GM12878 (cell line): ENCODE measurements around the gene WNT3A. TPM values are rescaled to one million over a fixed set of nuclear protein-coding genes. Genes with fewer than 3 reads are reported as not detected.

ENCODE experiments used
- ATAC-seq: fragments of 200-7000 bp; cut with Tn5 transposase; 3 replicates; pipeline ENCODE4 v1.9.1; 2020; ENCODE audit warnings: mild to moderate bottlenecking, moderate library complexity
- BruUV-seq: library from RNA; stranded (reverse); fragments of 400-500 nt; replicated peaks from 2 replicates; lab custom pipeline; 2021; lab: Mats Ljungman, UMichigan
- CTCF ChIA-PET: fragments of 300-600 bp; sonication (Branson Sonifier 250); formaldehyde crosslinking; extraction: SDS; loops from one replicate; lab custom pipeline; 2021; ENCODE audit warnings: inconsistent platforms; lab: Yijun Ruan, JAX
- POLR2A ChIA-PET: fragments of 350-600 bp; formaldehyde crosslinking; extraction: SDS; loops from one replicate; lab custom pipeline; 2021; ENCODE audit warnings: inconsistent platforms; lab: Charles Lee
- RAD21 ChIA-PET: fragments of 300-600 bp; sonication (Branson Sonifier 250); formaldehyde crosslinking; loops from one replicate; lab custom pipeline; 2023; ENCODE audit warnings: antibody characterized with exemption; ENCODE audit not compliant: unreplicated experiment; lab: Charles Lee
- SMC1A ChIA-PET: fragments of 300-600 bp; sonication (Branson Sonifier 250); formaldehyde crosslinking; loops from one replicate; lab custom pipeline; 2023; ENCODE audit not compliant: unreplicated experiment, uncharacterized antibody; lab: Charles Lee
- DNase-seq: peaks from one replicate; pipeline ENCODE4 v3.0.0-alpha.2; 2011; ENCODE audit warnings: low read depth, low spot score
- FAIRE-seq: peaks from 3 replicates; lab custom pipeline; 2011; peaks lifted over from hg19 to GRCh38; lab: Jason Lieb, UNC
- H2AFZ ChIP-seq: 2 replicates; pipeline ENCODE4 v1.6.0; 2011; ENCODE audit warnings: low read depth, low read length, control low read depth; ENCODE audit not compliant: control insufficient read depth
- H3K27ac ChIP-seq: 2 replicates; pipeline ENCODE4 v1.5.1; 2011; ENCODE audit warnings: control low read depth; ENCODE audit not compliant: control insufficient read depth, insufficient read depth
- H3K27me3 ChIP-seq, 2 experiments: replicated peaks in 1 of 2; 2 replicates each; pipeline versions ENCODE4 v1.6.0 to v1.6.1; 2011; ENCODE audit warnings: low read length in 1 of 2; ENCODE audit not compliant: control insufficient read depth in 2 of 2, insufficient read depth in 2 of 2
- H3K36me3 ChIP-seq, 2 experiments: 2 replicates each; pipeline ENCODE4 v1.5.1; 2011; ENCODE audit warnings: low read length in 1 of 2; ENCODE audit not compliant: control insufficient read depth in 2 of 2, insufficient read depth in 2 of 2
- H3K4me1 ChIP-seq: 2 replicates; pipeline ENCODE4 v1.6.1; 2011; ENCODE audit warnings: mild to moderate bottlenecking, low read length, moderate library complexity, mixed read lengths; ENCODE audit not compliant: control insufficient read depth, insufficient read depth
- H3K4me2 ChIP-seq: 2 replicates; pipeline ENCODE4 v1.6.0; 2011; ENCODE audit warnings: control low read depth; ENCODE audit not compliant: control insufficient read depth, insufficient read depth
- H3K4me3 ChIP-seq: fragments of 200-600 bp; sonication (generic); 2 replicates; pipeline ENCODE4 v1.5.1; 2016
- H3K79me2 ChIP-seq: 2 replicates; pipeline ENCODE4 v1.6.0; 2011; ENCODE audit warnings: low read length; ENCODE audit not compliant: control insufficient read depth, insufficient read depth
- H3K9ac ChIP-seq: 2 replicates; pipeline ENCODE4 v1.8.0; 2011; ENCODE audit warnings: low read length, control low read depth, mixed read lengths; ENCODE audit not compliant: control insufficient read depth, insufficient read depth
- H3K9me3 ChIP-seq: replicated peaks from 3 replicates; pipeline ENCODE4 v1.5.1; 2011; ENCODE audit warnings: mild to moderate bottlenecking, low read length; ENCODE audit not compliant: control insufficient read depth, insufficient read depth
- H4K20me1 ChIP-seq: 2 replicates; pipeline ENCODE4 v1.6.0; 2011; ENCODE audit not compliant: control insufficient read depth, insufficient read depth
- BHLHE40 ChIP-seq, 2 experiments: fragments of 450-650 bp in 1 of 2; IDR thresholded peaks; 2 replicates each; pipeline ENCODE4 v1.6.1; 2011 to 2017; ENCODE audit warnings: low read depth in 2 of 2, borderline replicate concordance in 1 of 2, improper control_type of control experiment in 1 of 2, low read length in 1 of 2, mild to moderate bottlenecking in 1 of 2
- BMI1 ChIP-seq: fragments of 450-650 bp; IDR thresholded peaks from 2 replicates; pipeline ENCODE4 v1.6.1; 2016; ENCODE audit warnings: mild to moderate bottlenecking, moderate library complexity, borderline replicate concordance
- CHD4 ChIP-seq: fragments of 200-600 bp; sonication (generic); IDR thresholded peaks from 2 replicates; pipeline ENCODE4 v1.6.1; 2016; ENCODE audit warnings: mild to moderate bottlenecking
- CTCF ChIP-seq, 3 experiments: IDR thresholded peaks in 2 of 3; conservative IDR thresholded peaks in 1 of 3; 2 replicates each; pipeline ENCODE4 v1.5.1; 2011; ENCODE audit warnings: low read depth in 3 of 3, low read length in 3 of 3, mild to moderate bottlenecking in 3 of 3, control low read depth in 2 of 3, moderate library complexity in 2 of 3, inconsistent platforms in 1 of 3, mixed read lengths in 1 of 3; ENCODE audit not compliant: control insufficient read depth in 2 of 3, insufficient read depth in 1 of 3; ENCODE audit errors: extremely low read depth in 1 of 3
- FOXM1 ChIP-seq: IDR thresholded peaks from 2 replicates; pipeline ENCODE4 v1.6.1; 2012; ENCODE audit warnings: low read depth, mild to moderate bottlenecking, inconsistent platforms, low read length, moderate library complexity
- HCFC1 ChIP-seq: fragments of 150-350 bp; IDR thresholded peaks from 2 replicates; pipeline ENCODE4 v1.6.1; 2014; ENCODE audit warnings: low read length
- JUNB ChIP-seq: IDR thresholded peaks from 2 replicates; pipeline ENCODE4 v1.6.1; 2016; ENCODE audit warnings: antibody characterized with exemption, mild to moderate bottlenecking
- MEF2B ChIP-seq: fragments of 450-650 bp; IDR thresholded peaks from 2 replicates; pipeline ENCODE4 v1.6.1; 2018; ENCODE audit warnings: mild to moderate bottlenecking, moderate library complexity; ENCODE audit not compliant: partially characterized antibody, poor library complexity, severe bottlenecking
- MLLT1 ChIP-seq: fragments of 450-650 bp; IDR thresholded peaks from 2 replicates; pipeline ENCODE4 v1.6.1; 2016; ENCODE audit warnings: mild to moderate bottlenecking
- MTA2 ChIP-seq: fragments of 450-650 bp; IDR thresholded peaks from 2 replicates; pipeline ENCODE4 v1.6.1; 2016; ENCODE audit warnings: low read depth, mild to moderate bottlenecking, moderate library complexity
- NFXL1 ChIP-seq: fragments of 450-650 bp; IDR thresholded peaks from 2 replicates; pipeline ENCODE4 v1.6.1; 2017; ENCODE audit warnings: antibody characterized with exemption, mild to moderate bottlenecking, borderline replicate concordance
- RB1 ChIP-seq: fragments of 450-650 bp; formaldehyde crosslinking; IDR thresholded peaks from 2 replicates; pipeline ENCODE4 v1.6.1; 2017; ENCODE audit warnings: mild to moderate bottlenecking, borderline replicate concordance
- SRF ChIP-seq, 2 experiments: IDR thresholded peaks; 2 replicates each; pipeline ENCODE4 v1.6.1; 2011; ENCODE audit warnings: low read depth in 2 of 2, low read length in 2 of 2, mild to moderate bottlenecking in 1 of 2, moderate library complexity in 1 of 2
- ZNF207 ChIP-seq: fragments of 450-650 bp; IDR thresholded peaks from 2 replicates; pipeline ENCODE4 v1.6.1; 2014; ENCODE audit warnings: antibody characterized with exemption, mild to moderate bottlenecking, borderline replicate concordance
- ZZZ3 ChIP-seq: IDR thresholded peaks from 2 replicates; pipeline ENCODE4 v1.6.1; 2011; ENCODE audit warnings: low read depth; ENCODE audit not compliant: control insufficient read depth, insufficient read length
- WGBS: methylation state at CpG from one replicate; pipeline ENCODE4 v1.1.6; 2016; ENCODE audit warnings: low lambda C conversion rate; ENCODE audit not compliant: insufficient replicate concordance, insufficient coverage; ENCODE audit errors: missing lambda C conversion rate; 5-methylcytosine and 5-hydroxymethylcytosine counted together
- in situ Hi-C: fragments of 300-500 bp; cut with MboI; formaldehyde crosslinking; loops from 9 replicates; pipeline ENCODE4 v1.14.3; 2018; ENCODE audit warnings: mixed read lengths
- intact Hi-C: fragments of 100-400 bp; cut with micrococcal nuclease; formaldehyde crosslinking; loops from one replicate; pipeline ENCODE4 v1.14.2; 2022; ENCODE audit not compliant: unreplicated experiment
- polyA plus RNA-seq, 11 experiments: library from polyadenylated mRNA; depleted of rRNA in 4 of 11; unstranded in 6 of 11; stranded (reverse) in 5 of 11; fragments of >200 nt; fragmentation: Nextera tagmentation in 4 of 11; fragmentation: Illumina TruSeq in 1 of 11; extraction: Ambion mirVana in 4 of 11; extraction: Trizol in 1 of 11; gene quantifications; 1 replicate in 1 of 11; 2 replicates in 10 of 11; pipeline versions ENCODE4 v1.2.1 to v1.2.3, GENCODE V29; 2011 to 2016; ENCODE audit warnings: inconsistent platforms in 2 of 11, missing spikeins in 2 of 11, low read depth in 1 of 11
- total RNA-seq, 4 experiments: library from RNA; depleted of rRNA in 3 of 4; stranded (reverse); fragments of >200 nt in 3 of 4; fragmentation: Illumina TruSeq in 1 of 4; extraction: Trizol in 1 of 4; gene quantifications; 2 replicates each; pipeline versions ENCODE4 v1.2.1 to v1.2.3, GENCODE V29; 2013 to 2021
- TF ChIP-seq, protein P1 (sequence below): IDR thresholded peaks from 2 replicates; pipeline ENCODE4 v1.6.1; 2011; ENCODE audit warnings: borderline replicate concordance, low read depth, mild to moderate bottlenecking, moderate library complexity, mixed read lengths, low read length; ENCODE audit not compliant: insufficient read depth; ENCODE audit errors: extremely low read length

WNT3A gene
- total and polyA plus RNA-seq, 10 of the 15 experiments (the other 5 are each of a cell fraction or from before 2014, with no cell fraction given) = 0.16 TPM; not detected in 9

- no peak overlapping the region for H3K27ac ChIP-seq
- no peak overlapping the region for H3K9ac ChIP-seq
- no peaks in the 10 kb centered on the region for H4K20me1 ChIP-seq
- no peaks in the 10 kb centered on the region for H3K36me3 ChIP-seq
- POLR2A ChIA-PET = no interaction called here
- RAD21 ChIA-PET = no interaction called here
- H3K4me2 ChIP-seq = no peak overlapping the region
- H2AFZ ChIP-seq = no peak overlapping the region
- FAIRE-seq = no peak
- in situ Hi-C loops (no loop called here), intact Hi-C loops (no loop called here)
- no TSS peak for BruUV-seq
- CTCF ChIA-PET = no interaction called here
- H3K27me3 ChIP-seq = no peaks in the 10 kb centered on the region
- TF ChIP-seq JUNB (no peak), MLLT1 (no peak), CTCF (IDR thresholded peaks at IDR 0.05 in 2 of 3, conservative IDR thresholded peaks at IDR 0.05 in 1 of 3; ENCODE audit: control insufficient read depth in 2 of 3, extremely low read depth in 1 of 3, insufficient read depth in 1 of 3, low read depth in 3 of 3, low read length in 3 of 3) (no peak), HCFC1 (no peak), MEF2B (no peak), FOXM1 (no peak), CHD4 (no peak), MTA2 (no peak), BHLHE40 (IDR thresholded peaks at IDR 0.05; ENCODE audit: borderline replicate concordance in 1 of 2, low read depth in 2 of 2, low read length in 1 of 2) (no peak), ZNF207 (no peak), ZZZ3 (no peak), RB1 (no peak), SRF (IDR thresholded peaks at IDR 0.05; ENCODE audit: low read depth in 2 of 2, low read length in 2 of 2) (no peak), BMI1 (no peak), NFXL1 (no peak)
- TF ChIP-seq, protein P1, sequence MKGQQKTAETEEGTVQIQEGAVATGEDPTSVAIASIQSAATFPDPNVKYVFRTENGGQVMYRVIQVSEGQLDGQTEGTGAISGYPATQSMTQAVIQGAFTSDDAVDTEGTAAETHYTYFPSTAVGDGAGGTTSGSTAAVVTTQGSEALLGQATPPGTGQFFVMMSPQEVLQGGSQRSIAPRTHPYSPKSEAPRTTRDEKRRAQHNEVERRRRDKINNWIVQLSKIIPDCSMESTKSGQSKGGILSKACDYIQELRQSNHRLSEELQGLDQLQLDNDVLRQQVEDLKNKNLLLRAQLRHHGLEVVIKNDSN = no peak
- no peaks in the 10 kb centered on the region for H3K4me1 ChIP-seq
- SMC1A ChIA-PET = no interaction called here
- 21% methylated on average over 21 of the region's 21 CpGs for WGBS
- H3K79me2 ChIP-seq = no peaks in the 10 kb centered on the region
- no peak for ATAC-seq
- H3K4me3 ChIP-seq = no peak overlapping the region
- DNase-seq = no peak
- H3K9me3 ChIP-seq = no peaks in the 10 kb centered on the region
Observed at GRCh38 chr1:228015276-228016180, 8.7 kb downstream of the WNT3A start.
